ENCODE results near the gene PIWIL1.

The PIWIL1 gene

DNA sequence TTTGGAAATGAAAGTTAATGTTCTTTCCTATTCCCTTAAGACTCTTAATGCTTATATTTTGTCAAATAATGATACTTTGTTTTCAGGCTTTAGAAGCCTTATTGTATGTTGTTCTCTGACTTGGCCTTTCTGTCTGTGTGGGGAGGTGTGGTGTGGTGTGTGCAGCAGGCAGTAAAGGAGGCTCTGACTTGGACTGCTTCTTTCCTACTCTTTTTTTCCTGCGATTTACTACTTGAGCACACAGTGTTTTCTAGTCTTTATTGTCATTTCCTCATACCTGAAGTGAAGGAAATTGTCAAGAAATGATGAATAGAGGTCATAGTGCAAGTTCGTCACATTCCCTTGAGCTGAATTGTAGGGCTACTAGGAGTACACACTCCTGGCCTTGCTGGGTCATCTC, 26.9 kb downstream of the PIWIL1 start:
- TF ChIP-seq MAX (IDR thresholded peaks at IDR 0.05; ENCODE audit: low read depth, low read length): no peak
- no peak for TF ChIP-seq POLR2A (IDR thresholded peaks at IDR 0.05; ENCODE audit: extremely low read depth, insufficient read length)
- TF ChIP-seq, protein P1, sequence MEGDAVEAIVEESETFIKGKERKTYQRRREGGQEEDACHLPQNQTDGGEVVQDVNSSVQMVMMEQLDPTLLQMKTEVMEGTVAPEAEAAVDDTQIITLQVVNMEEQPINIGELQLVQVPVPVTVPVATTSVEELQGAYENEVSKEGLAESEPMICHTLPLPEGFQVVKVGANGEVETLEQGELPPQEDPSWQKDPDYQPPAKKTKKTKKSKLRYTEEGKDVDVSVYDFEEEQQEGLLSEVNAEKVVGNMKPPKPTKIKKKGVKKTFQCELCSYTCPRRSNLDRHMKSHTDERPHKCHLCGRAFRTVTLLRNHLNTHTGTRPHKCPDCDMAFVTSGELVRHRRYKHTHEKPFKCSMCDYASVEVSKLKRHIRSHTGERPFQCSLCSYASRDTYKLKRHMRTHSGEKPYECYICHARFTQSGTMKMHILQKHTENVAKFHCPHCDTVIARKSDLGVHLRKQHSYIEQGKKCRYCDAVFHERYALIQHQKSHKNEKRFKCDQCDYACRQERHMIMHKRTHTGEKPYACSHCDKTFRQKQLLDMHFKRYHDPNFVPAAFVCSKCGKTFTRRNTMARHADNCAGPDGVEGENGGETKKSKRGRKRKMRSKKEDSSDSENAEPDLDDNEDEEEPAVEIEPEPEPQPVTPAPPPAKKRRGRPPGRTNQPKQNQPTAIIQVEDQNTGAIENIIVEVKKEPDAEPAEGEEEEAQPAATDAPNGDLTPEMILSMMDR (IDR thresholded peaks at IDR 0.05; ENCODE audit: low read depth, low read length): no peak
- no peak for TF ChIP-seq MYC (IDR thresholded peaks at IDR 0.05; ENCODE audit: low read depth, low read length)
- DNase-seq (ENCODE audit: low read depth): no peak
- no peak overlapping the region for H3K4me3 ChIP-seq (ENCODE audit: low read depth, low read length)

GRCh38 chr12:130366159-130366558, 28.5 kb downstream of the PIWIL1 start:
- H3K4me3 ChIP-seq (ENCODE audit: low read depth, low read length): no peak overlapping the region
- no peak for DNase-seq (ENCODE audit: low read depth)
- TF ChIP-seq POLR2A (IDR thresholded peaks at IDR 0.05; ENCODE audit: extremely low read depth, insufficient read length) (no peak), MYC (IDR thresholded peaks at IDR 0.05; ENCODE audit: low read depth, low read length) (no peak), MAX (IDR thresholded peaks at IDR 0.05; ENCODE audit: low read depth, low read length) (no peak)
- TF ChIP-seq, protein P1 (IDR thresholded peaks at IDR 0.05; ENCODE audit: low read depth, low read length): no peak

DNA sequence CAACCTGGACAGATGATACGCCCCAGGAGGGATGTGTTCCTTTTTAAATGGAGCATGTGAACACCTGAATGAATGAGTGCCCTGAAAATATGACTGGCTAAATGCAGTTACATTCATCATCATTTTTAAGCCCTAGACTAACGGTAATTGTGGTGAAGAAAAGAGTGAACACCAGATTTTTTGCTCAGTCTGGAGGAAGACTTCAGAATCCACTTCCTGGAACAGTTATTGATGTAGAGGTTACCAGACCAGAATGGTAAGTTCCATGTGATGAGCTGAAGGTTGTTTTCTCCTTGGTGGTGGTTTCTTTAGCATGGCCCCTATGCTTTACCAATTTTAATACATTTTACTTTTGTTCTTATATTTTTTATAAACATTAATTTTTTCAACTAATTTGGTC, 29.3 kb downstream of the PIWIL1 start:
- TF ChIP-seq MAX (IDR thresholded peaks at IDR 0.05; ENCODE audit: low read depth, low read length) (no peak), MYC (IDR thresholded peaks at IDR 0.05; ENCODE audit: low read depth, low read length) (no peak), POLR2A (IDR thresholded peaks at IDR 0.05; ENCODE audit: extremely low read depth, insufficient read length) (no peak)
- TF ChIP-seq, protein P1 (IDR thresholded peaks at IDR 0.05; ENCODE audit: low read depth, low read length): no peak
- DNase-seq (ENCODE audit: low read depth): no peak
- H3K4me3 ChIP-seq (ENCODE audit: low read depth, low read length): no peak overlapping the region

- DNase-seq (ENCODE audit: low read depth): no peak
- TF ChIP-seq MAX (IDR thresholded peaks at IDR 0.05; ENCODE audit: low read depth, low read length) (no peak), POLR2A (IDR thresholded peaks at IDR 0.05; ENCODE audit: extremely low read depth, insufficient read length) (no peak), MYC (IDR thresholded peaks at IDR 0.05; ENCODE audit: low read depth, low read length) (no peak)
- TF ChIP-seq, protein P1 (IDR thresholded peaks at IDR 0.05; ENCODE audit: low read depth, low read length): no peak
- no peak overlapping the region for H3K4me3 ChIP-seq (ENCODE audit: low read depth, low read length)
These were observed 29.8 kb downstream of the PIWIL1 start for GRCh38 chr12:130367523-130367922.

GRCh38 chr12:130369816-130370215, 32.1 kb downstream of the PIWIL1 start:
- DNase-seq (ENCODE audit: low read depth): no peak
- no peak overlapping the region for H3K4me3 ChIP-seq (ENCODE audit: low read depth, low read length)
- no peak for TF ChIP-seq MYC (IDR thresholded peaks at IDR 0.05; ENCODE audit: low read depth, low read length)
- no peak for TF ChIP-seq MAX (IDR thresholded peaks at IDR 0.05; ENCODE audit: low read depth, low read length)
- TF ChIP-seq POLR2A (IDR thresholded peaks at IDR 0.05; ENCODE audit: extremely low read depth, insufficient read length): no peak
- TF ChIP-seq, protein P1 (IDR thresholded peaks at IDR 0.05; ENCODE audit: low read depth, low read length): no peak

- no peak overlapping the region for H3K4me3 ChIP-seq (ENCODE audit: low read depth, low read length)
- DNase-seq (ENCODE audit: low read depth): no peak
- TF ChIP-seq MYC (IDR thresholded peaks at IDR 0.05; ENCODE audit: low read depth, low read length): no peak
- TF ChIP-seq, protein P1 (IDR thresholded peaks at IDR 0.05; ENCODE audit: low read depth, low read length): no peak
- no peak for TF ChIP-seq POLR2A (IDR thresholded peaks at IDR 0.05; ENCODE audit: extremely low read depth, insufficient read length)
These were observed 33.6 kb downstream of the PIWIL1 start for GRCh38 chr12:130371296-130371695.

Data from NB4 (cell line).